H1 (cell line): ENCODE data around the gene MPHOSPH9. TPM values are rescaled to one million over a fixed set of nuclear protein-coding genes. Genes with fewer than 3 reads are reported as not detected.

Experiments used
- ASH2L ChIP-seq: fragments of 200-600, 300-600 bp; sonication (generic); IDR thresholded peaks from one replicate; pipeline ENCODE4 v1.7.1; 2017; ENCODE audit warnings: low read length
- CTCF ChIP-seq, 3 experiments: IDR thresholded peaks; 1 replicate in 2 of 3; 2 replicates in 1 of 3; pipeline versions ENCODE4 v1.5.1 to v1.6.1; 2011; ENCODE audit warnings: low read length in 3 of 3, mild to moderate bottlenecking in 3 of 3, inconsistent platforms in 2 of 3, low read depth in 1 of 3, moderate library complexity in 1 of 3; ENCODE audit not compliant: insufficient read depth in 1 of 3; ENCODE audit errors: control extremely low read depth in 1 of 3
- EP300 ChIP-seq, 2 experiments: IDR thresholded peaks; 1 replicate in 1 of 2; 2 replicates in 1 of 2; pipeline ENCODE4 v1.6.1; 2011 to 2012; ENCODE audit warnings: low read depth in 2 of 2, low read length in 2 of 2, mild to moderate bottlenecking in 2 of 2, borderline replicate concordance in 1 of 2, inconsistent platforms in 1 of 2, moderate library complexity in 1 of 2
- HDAC2 ChIP-seq, 2 experiments: fragments of 300-600 bp in 1 of 2; sonication (generic) in 1 of 2; IDR thresholded peaks; 2 replicates each; pipeline ENCODE4 v1.6.1; 2011 to 2012; ENCODE audit warnings: low read depth in 2 of 2, low read length in 2 of 2, mild to moderate bottlenecking in 2 of 2, moderate library complexity in 2 of 2, borderline replicate concordance in 1 of 2, inconsistent platforms in 1 of 2
- HDAC6 ChIP-seq: IDR thresholded peaks from one replicate; pipeline ENCODE4 v1.7.1; 2012; ENCODE audit warnings: low read depth, mild to moderate bottlenecking, inconsistent platforms, low read length, moderate library complexity
- JUN ChIP-seq: IDR thresholded peaks from 2 replicates; pipeline ENCODE4 v1.6.1; 2011; ENCODE audit warnings: low read depth, mild to moderate bottlenecking, improper control_type of control experiment, low read length
- TCF12 ChIP-seq: IDR thresholded peaks from 2 replicates; pipeline ENCODE4 v1.6.1; 2011; ENCODE audit warnings: low read depth, mild to moderate bottlenecking, low read length
- polyA plus RNA-seq, 7 experiments: library from polyadenylated mRNA; depleted of rRNA in 3 of 7; stranded (reverse) in 5 of 7; unstranded in 2 of 7; fragments of >200 nt in 5 of 7; fragments of 200-250 nt in 2 of 7; gene quantifications; 1 replicate in 5 of 7; 2 replicates in 1 of 7; 4 replicates in 1 of 7; pipeline versions ENCODE4 v1.2.1 to v1.2.3, GENCODE V29; 2011 to 2013; ENCODE audit warnings: missing spikeins in 2 of 7, mixed read lengths in 2 of 7
- total RNA-seq: library from RNA; stranded (reverse); fragmentation: NEBNext Ultra II Directional; extraction: Animal tissue kit (Norgen Biotek cat#: 25700); gene quantifications from 2 replicates; pipeline ENCODE4 v1.2.1, GENCODE V29; 2021

The MPHOSPH9 gene
- total and polyA plus RNA-seq, 2 of the 8 experiments (the other 6 are each of a cell fraction or from before 2014, with no cell fraction given): 8.8 to 48.8 TPM

DNA sequence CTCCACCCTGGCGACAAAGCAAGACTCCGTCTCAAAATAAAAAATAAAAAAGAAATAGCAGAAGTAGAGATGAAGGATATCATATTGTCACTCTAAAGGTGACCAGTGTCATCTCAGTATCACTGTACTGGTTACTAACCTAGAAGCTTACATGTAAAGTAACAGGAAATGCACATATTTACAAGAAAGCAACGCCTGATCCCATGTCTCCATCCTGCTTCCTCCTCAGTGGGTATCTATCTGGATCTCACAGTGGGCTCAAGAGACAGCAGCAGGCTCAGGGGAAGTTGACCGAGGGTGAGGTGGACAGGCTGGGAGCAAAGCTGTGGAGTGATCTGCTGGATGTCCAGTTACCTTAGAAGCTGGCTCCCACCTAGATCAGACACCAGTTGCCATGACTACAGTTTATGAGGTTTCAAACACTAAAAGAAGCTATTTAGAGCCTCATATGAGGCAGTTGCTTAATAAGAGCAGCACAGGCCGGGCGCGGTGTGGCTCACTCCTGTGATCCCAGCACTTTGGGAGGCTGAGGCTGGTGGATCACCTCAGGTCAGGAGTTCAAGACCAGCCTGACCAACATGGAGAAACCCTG is 10.8 kb upstream of the MPHOSPH9 start (continued):
- TF ChIP-seq HDAC2 (IDR thresholded peaks at IDR 0.05; ENCODE audit: borderline replicate concordance in 1 of 2, low read depth in 2 of 2, low read length in 2 of 2): no peak
- TF ChIP-seq EP300 (IDR thresholded peaks at IDR 0.05; ENCODE audit: borderline replicate concordance in 1 of 2, low read depth in 2 of 2, low read length in 2 of 2): no peak
- no peak for TF ChIP-seq TCF12
- TF ChIP-seq HDAC6: no peak
- TF ChIP-seq CTCF (IDR thresholded peaks at IDR 0.05; ENCODE audit: control extremely low read depth in 1 of 3, insufficient read depth in 1 of 3, low read depth in 1 of 3, low read length in 3 of 3): no peak
- no peak for TF ChIP-seq JUN
- no peak for TF ChIP-seq ASH2L
